ENCODE results near the gene ZMYND19. TPM values are rescaled to one million over a fixed set of nuclear protein-coding genes. Genes with fewer than 3 reads are reported as not detected.
A peak's percentile ranks its signal among the peaks of the same experiment; 100 is the strongest.

ZMYND19 gene
- total RNA-seq, 1 experiment from 2014 or later, result 79.2 TPM

DNA sequence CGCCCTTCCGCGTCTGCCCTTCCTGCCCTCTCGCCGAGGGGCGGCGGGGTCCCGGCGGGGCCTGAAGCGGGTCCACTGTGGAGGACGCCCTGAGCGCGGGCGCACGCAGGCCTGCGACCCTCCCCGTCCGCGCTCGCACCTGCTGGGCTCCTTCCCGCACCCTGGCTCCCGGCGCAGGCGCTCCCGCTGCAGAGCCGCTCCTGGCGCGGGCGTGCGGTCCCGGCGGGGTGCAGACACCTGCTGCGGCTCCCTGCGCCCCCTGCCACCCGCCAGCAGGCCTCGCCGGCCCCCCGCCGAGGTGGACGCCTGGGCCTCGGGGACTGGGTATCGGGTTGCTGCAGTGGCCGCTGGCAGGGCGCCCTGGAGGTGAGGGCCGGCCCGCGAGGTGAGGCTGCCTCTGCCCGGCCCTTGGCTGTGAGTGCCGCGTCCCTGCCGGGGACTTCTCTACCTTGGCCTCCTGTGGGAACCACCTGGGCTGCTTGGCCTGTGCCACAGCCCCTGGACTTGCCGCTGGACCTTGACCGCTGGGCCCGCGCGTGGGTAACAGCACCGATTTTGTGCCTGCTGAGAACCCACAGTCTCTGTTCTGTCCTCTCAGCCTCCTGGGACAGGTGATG is 15.8 kb upstream of the ZMYND19 start:
- no peaks in the 10 kb centered on the region; the same call in 1 of the 2 replicates for H3K27me3 ChIP-seq (ENCODE audit: insufficient read depth, low read length)
- H3T11ph ChIP-seq (ENCODE audit: low read length), result no peak overlapping the region
- no peaks in the 10 kb centered on the region for H3K9me3 Mint-ChIP-seq
- H4K91ac ChIP-seq (ENCODE audit: insufficient read length, low read depth, low read length), result no peak overlapping the region
- peak overlapping the region; percentile 69 to 81 for H3K4me3 Mint-ChIP-seq
- no peaks in the 10 kb centered on the region for H3K9me3 ChIP-seq (ENCODE audit: control insufficient read depth, low read depth, low read length)
- H3K27ac ChIP-seq (ENCODE audit: insufficient read length, low read depth, low read length), result no peak overlapping the region
- no peak overlapping the region for H4K5ac ChIP-seq (ENCODE audit: insufficient read length, low read depth, low read length)
- no peak for DNase-seq
- no peaks in the 10 kb centered on the region; a peak in 1 of 7 replicates for H3K36me3 Mint-ChIP-seq (ENCODE audit: insufficient read depth in 1 of 3, low read depth in 3 of 3)
- H3K79me1 ChIP-seq (ENCODE audit: insufficient read depth, low read depth, low read length, poor library complexity, severe bottlenecking), result no peaks in the 10 kb centered on the region
- H2AK5ac ChIP-seq (ENCODE audit: insufficient read length, low read length), result no peak overlapping the region
- H2BK15ac ChIP-seq (ENCODE audit: low read depth, low read length), result no peak overlapping the region
- H2BK5ac ChIP-seq (ENCODE audit: insufficient read length, low read length), result no peak overlapping the region
- no peak overlapping the region for H3K23ac ChIP-seq (ENCODE audit: insufficient read length, low read depth, low read length)
- H2BK20ac ChIP-seq (ENCODE audit: low read depth, low read length, poor library complexity, severe bottlenecking), result no peak overlapping the region
- H3K4me1 Mint-ChIP-seq, result peaks cover 20 to 31% of the 10 kb centered on the region in 2 experiments
- H3K27me3 Mint-ChIP-seq (ENCODE audit: low read depth), result peaks cover 26% of the 10 kb centered on the region
- no peak overlapping the region for H3K18ac ChIP-seq (ENCODE audit: insufficient read length, low read depth, low read length)
- H2AFZ ChIP-seq (ENCODE audit: low read length), result no peak overlapping the region
- H3K14ac ChIP-seq (ENCODE audit: insufficient read depth, low read length), result no peak overlapping the region; the same call in 1 of the 2 replicates
- no peak overlapping the region for H3K27ac Mint-ChIP-seq
- H3K9ac ChIP-seq (ENCODE audit: extremely low read depth, insufficient read length, low read length), result no peak overlapping the region
- H2BK120ac ChIP-seq (ENCODE audit: low read depth, low read length, poor library complexity, severe bottlenecking), result no peak overlapping the region
- no peak overlapping the region for H2BK12ac ChIP-seq (ENCODE audit: insufficient read length, low read depth, low read length)
- H4K8ac ChIP-seq (replicated peaks; ENCODE audit: insufficient read length, low read depth, low read length), result no peak overlapping the region
- H4K20me1 ChIP-seq (ENCODE audit: control insufficient read depth, insufficient read depth, insufficient read length), result no peaks in the 10 kb centered on the region
- H3K23me2 ChIP-seq (ENCODE audit: insufficient read length, low read depth, low read length, poor library complexity, severe bottlenecking), result peaks cover 7% of the 10 kb centered on the region
- H3K79me2 ChIP-seq (ENCODE audit: insufficient read depth, low read length), result no peaks in the 10 kb centered on the region
- no peak; the same call in 2 of the 3 replicates for TF ChIP-seq CTCF (conservative IDR thresholded peaks at IDR 0.05)
- H3K56ac ChIP-seq (ENCODE audit: insufficient read length, low read depth, low read length), result no peak overlapping the region
- no peaks in the 10 kb centered on the region; the same call in 1 of the 2 replicates for H3K4me1 ChIP-seq (ENCODE audit: insufficient read depth, low read length)
- no CpG with 5 or more reads among the region's 57 CpGs for WGBS (ENCODE audit: extremely low coverage, insufficient read length, low lambda C conversion rate)
- H3K4me2 ChIP-seq (ENCODE audit: insufficient read depth, insufficient read length, low read length), result peak overlapping the region; percentile 22
- H3K4ac ChIP-seq (ENCODE audit: low read depth, low read length), result no peak overlapping the region

Measured in H9 (cell line).